ENCODE data around the gene BEST1. TPM values are rescaled to one million over a fixed set of nuclear protein-coding genes. Genes with fewer than 3 reads are reported as not detected.
A peak's percentile ranks its signal among the peaks of the same experiment; 100 is the strongest.

The BEST1 gene
- total and polyA plus RNA-seq, 2 of the 13 experiments (the other 11 are each of a cell fraction or from before 2014, with no cell fraction given), result 0.09 to 0.65 TPM

GRCh38 chr11:61967924-61968757, 18.0 kb downstream of the BEST1 start (continued):
- TF ChIP-seq ZBTB46 (CRISPR knock-in tag; IDR thresholded peaks at IDR 0.05; ENCODE audit: borderline replicate concordance), result no peak
- TF ChIP-seq IKZF1 (IDR thresholded peaks at IDR 0.05), result no peak
- TF ChIP-seq MLX (CRISPR knock-in tag; IDR thresholded peaks at IDR 0.05), result no peak
- peak; percentile 74 for TF ChIP-seq ZFY (CRISPR knock-in tag; IDR thresholded peaks at IDR 0.05)
- no peak for TF ChIP-seq ZNF619 (CRISPR knock-in tag; IDR thresholded peaks at IDR 0.05)
- no peak for TF ChIP-seq SMARCC2 (IDR thresholded peaks at IDR 0.05)
- 0 out of 2 replicates have a peak, but pooled peaks have one; percentile 10 for TF ChIP-seq HIC2 (CRISPR knock-in tag; IDR thresholded peaks at IDR 0.05; ENCODE audit: low read depth)
- TF ChIP-seq ZNF878 (CRISPR knock-in tag; IDR thresholded peaks at IDR 0.05), result peak; percentile 3; the same call in 1 of the 2 replicates
- TF ChIP-seq NR3C1 (CRISPR knock-in tag; IDR thresholded peaks at IDR 0.05), result no peak
- TF ChIP-seq ZNF441 (CRISPR knock-in tag; IDR thresholded peaks at IDR 0.05; ENCODE audit: borderline replicate concordance), result no peak
- no peak for TF ChIP-seq ZBTB25 (CRISPR knock-in tag; IDR thresholded peaks at IDR 0.05)
- no peak for TF ChIP-seq PPARG (CRISPR knock-in tag; conservative IDR thresholded peaks at IDR 0.05)
- TF ChIP-seq ZNF460 (CRISPR knock-in tag; IDR thresholded peaks at IDR 0.05; ENCODE audit: borderline replicate concordance), result no peak
- TF ChIP-seq ZFP36L1 (CRISPR knock-in tag; IDR thresholded peaks at IDR 0.05), result no peak
- TF ChIP-seq SNAPC2 (CRISPR knock-in tag; IDR thresholded peaks at IDR 0.05), result no peak
- TF ChIP-seq UBTF (CRISPR knock-in tag; IDR thresholded peaks at IDR 0.05), result peak; percentile 43
- TF ChIP-seq ZNF782 (CRISPR knock-in tag; IDR thresholded peaks at IDR 0.05; ENCODE audit: borderline replicate concordance), result no peak
- TF ChIP-seq GPBP1L1 (CRISPR knock-in tag; IDR thresholded peaks at IDR 0.05), result no peak
- TF ChIP-seq PRMT3 (CRISPR knock-in tag; IDR thresholded peaks at IDR 0.05; ENCODE audit: borderline replicate concordance, low read depth), result no peak
- no peak for TF ChIP-seq RXRA (CRISPR knock-in tag; IDR thresholded peaks at IDR 0.05)
- no peak for TF ChIP-seq CBX5 (CRISPR knock-in tag; IDR thresholded peaks at IDR 0.05; ENCODE audit: borderline replicate concordance)
